HepG2 (cell line): ENCODE measurements around the gene APRT. TPM values are rescaled to one million over a fixed set of nuclear protein-coding genes. Genes with fewer than 3 reads are reported as not detected.
A peak's percentile ranks its signal among the peaks of the same experiment; 100 is the strongest.

Source experiments
- AKAP8 ChIP-seq: sonication (generic); formaldehyde crosslinking; IDR thresholded peaks from 2 replicates; pipeline ENCODE4 v1.5.1; 2020; ENCODE audit warnings: mild to moderate bottlenecking, missing genetic modification reagents
- BCL3 ChIP-seq: sonication (generic); formaldehyde crosslinking; IDR thresholded peaks from 2 replicates; pipeline ENCODE4 v1.5.1; 2020; ENCODE audit warnings: mild to moderate bottlenecking, missing genetic modification reagents, moderate library complexity
- DRAP1 ChIP-seq: IDR thresholded peaks from 2 replicates; pipeline ENCODE4 v1.6.1; 2016; ENCODE audit warnings: missing genetic modification reagents, missing compliant biosample characterization
- ERF ChIP-seq: IDR thresholded peaks from 2 replicates; pipeline ENCODE4 v1.6.1; 2018; ENCODE audit warnings: missing biosample characterization, missing genetic modification reagents
- GABPA ChIP-seq, 2 experiments: IDR thresholded peaks; 2 replicates each; pipeline ENCODE4 v1.6.1; 2011 to 2016; ENCODE audit warnings: low read depth in 2 of 2, low read length in 1 of 2, missing biosample characterization in 1 of 2, missing genetic modification characterization in 1 of 2
- HIC2 ChIP-seq: sonication (generic); formaldehyde crosslinking; IDR thresholded peaks from 2 replicates; pipeline ENCODE4 v1.9.0; 2022; ENCODE audit warnings: low read depth, missing genetic modification reagents
- HNF4G ChIP-seq, 2 experiments: sonication (generic) in 1 of 2; formaldehyde crosslinking in 1 of 2; IDR thresholded peaks; 2 replicates each; pipeline versions ENCODE4 v1.4.0 to v1.6.1; 2011 to 2020; ENCODE audit warnings: borderline replicate concordance in 2 of 2, low read depth in 2 of 2, mild to moderate bottlenecking in 2 of 2, low read length in 1 of 2, missing genetic modification reagents in 1 of 2, moderate library complexity in 1 of 2
- MAFF ChIP-seq: IDR thresholded peaks from 2 replicates; pipeline ENCODE4 v1.6.1; 2011; ENCODE audit warnings: low read depth, low read length, improper control_type of control experiment
- MATR3 ChIP-seq: sonication (generic); formaldehyde crosslinking; IDR thresholded peaks from 2 replicates; pipeline ENCODE4 v1.4.0; 2020; ENCODE audit warnings: missing genetic modification reagents
- NCOR1 ChIP-seq: fragments of 200-600 bp; sonication (generic); IDR thresholded peaks from 2 replicates; pipeline ENCODE4 v1.7.0; 2017; ENCODE audit warnings: antibody characterized with exemption, low read length, borderline replicate concordance
- RFX5 ChIP-seq: IDR thresholded peaks from 2 replicates; pipeline ENCODE4 v1.6.1; 2011; ENCODE audit warnings: low read depth, low read length, improper control_type of control experiment
- RXRB ChIP-seq: IDR thresholded peaks from 2 replicates; pipeline ENCODE4 v1.6.1; 2016; ENCODE audit warnings: borderline replicate concordance, missing genetic modification reagents, missing compliant biosample characterization
- SMAD9 ChIP-seq: sonication (generic); formaldehyde crosslinking; IDR thresholded peaks from 2 replicates; pipeline ENCODE4 v1.5.1; 2020; ENCODE audit warnings: mild to moderate bottlenecking, missing genetic modification reagents
- ZFAT ChIP-seq: sonication (generic); formaldehyde crosslinking; conservative IDR thresholded peaks from 2 replicates; pipeline ENCODE4 v1.8.1; 2023; ENCODE audit warnings: missing genetic modification reagents, inconsistent platforms
- ZFY ChIP-seq: sonication (generic); formaldehyde crosslinking; IDR thresholded peaks from 2 replicates; pipeline ENCODE4 v1.4.0; 2020; ENCODE audit warnings: missing genetic modification reagents
- ZMAT3 ChIP-seq: sonication (generic); formaldehyde crosslinking; conservative IDR thresholded peaks from 2 replicates; pipeline ENCODE4 v1.7.0; 2021; ENCODE audit warnings: missing genetic modification reagents
- ZMYM4 ChIP-seq: sonication (generic); formaldehyde crosslinking; IDR thresholded peaks from 2 replicates; pipeline ENCODE4 v1.8.1; 2023; ENCODE audit warnings: mild to moderate bottlenecking, missing genetic modification reagents
- ZNF263 ChIP-seq: sonication (generic); formaldehyde crosslinking; IDR thresholded peaks from 2 replicates; pipeline ENCODE4 v1.4.0; 2020; ENCODE audit warnings: missing genetic modification reagents
- ZNF337 ChIP-seq: sonication (generic); formaldehyde crosslinking; IDR thresholded peaks from 2 replicates; pipeline ENCODE4 v1.5.1; 2020; ENCODE audit warnings: missing genetic modification reagents, low read depth, mild to moderate bottlenecking, borderline replicate concordance
- ZNF446 ChIP-seq: sonication (generic); formaldehyde crosslinking; IDR thresholded peaks from 2 replicates; pipeline ENCODE4 v1.5.0; 2020; ENCODE audit warnings: mild to moderate bottlenecking, missing genetic modification reagents
- ZNF691 ChIP-seq: sonication (generic); formaldehyde crosslinking; IDR thresholded peaks from 2 replicates; pipeline ENCODE4 v1.4.0; 2020; ENCODE audit warnings: missing genetic modification reagents, low read depth, mild to moderate bottlenecking, borderline replicate concordance
- ZNF720 ChIP-seq: sonication (generic); formaldehyde crosslinking; IDR thresholded peaks from 2 replicates; pipeline ENCODE4 v1.4.0; 2020; ENCODE audit warnings: missing genetic modification reagents
- ZNF740 ChIP-seq: sonication (generic); formaldehyde crosslinking; IDR thresholded peaks from 2 replicates; pipeline ENCODE4 v1.4.0; 2020; ENCODE audit warnings: missing genetic modification reagents
- ZNF749 ChIP-seq: sonication (generic); formaldehyde crosslinking; IDR thresholded peaks from 2 replicates; pipeline ENCODE4 v1.8.0; 2022; ENCODE audit warnings: mild to moderate bottlenecking, missing genetic modification reagents, moderate library complexity, borderline replicate concordance
- polyA plus RNA-seq, 8 experiments: library from polyadenylated mRNA; depleted of rRNA in 3 of 8; stranded (reverse) in 7 of 8; unstranded in 1 of 8; fragments of >200 nt; fragmentation: Illumina TruSeq in 4 of 8; extraction: Trizol in 4 of 8; gene quantifications; 2 replicates each; pipeline versions ENCODE4 v1.2.1 to v1.2.3, GENCODE V29; 2011 to 2016; ENCODE audit warnings: low read depth in 4 of 8, missing spikeins in 1 of 8, mixed read lengths in 1 of 8; ENCODE audit not compliant: insufficient read depth in 1 of 8
- total RNA-seq, 5 experiments: library from RNA; depleted of rRNA; stranded (reverse); fragments of >200 nt; fragmentation: Illumina TruSeq; extraction: Trizol; gene quantifications; 2 replicates each; pipeline ENCODE4 v1.2.3, GENCODE V29; 2016; ENCODE audit warnings: low read depth in 1 of 5

The APRT gene
- total and polyA plus RNA-seq, 2 of the 13 experiments (the other 11 are each of a cell fraction or from before 2014, with no cell fraction given) = 155 to 242 TPM

- TF ChIP-seq ZMYM4 (CRISPR knock-in tag) (peak; percentile 27; the same call in 1 of the 2 replicates), ERF (peak; percentile 92), ZNF691 (peak; percentile 90; the same call in 1 of the 2 replicates), GABPA (IDR thresholded peaks at IDR 0.05; ENCODE audit: low read depth, low read length) (no peak), GABPA (CRISPR knock-in tag; IDR thresholded peaks at IDR 0.05; ENCODE audit: low read depth) (peak; percentile 66), RFX5 (no peak; the same call in 1 of the 2 replicates), AKAP8 (CRISPR knock-in tag) (peak; percentile 98), RXRB (CRISPR knock-in tag) (peak; percentile 60; the same call in 1 of the 2 replicates), ZNF740 (CRISPR knock-in tag) (peak; percentile 13; the same call in 1 of the 2 replicates), ZMAT3 (CRISPR knock-in tag) (peak; percentile 93), HIC2 (CRISPR knock-in tag) (peak; percentile 60; the same call in 1 of the 2 replicates), SMAD9 (0 out of 2 replicates have a peak, but pooled peaks have one; percentile 6), ZNF263 (CRISPR knock-in tag) (0 out of 2 replicates have a peak, but pooled peaks have one; percentile 25), BCL3 (0 out of 2 replicates have a peak, but pooled peaks have one; percentile 93), ZFY (CRISPR knock-in tag) (peak; percentile 92), ZNF720 (0 out of 2 replicates have a peak, but pooled peaks have one; percentile 24), ZNF446 (CRISPR knock-in tag) (peak; percentile 40), NCOR1 (0 out of 2 replicates have a peak, but pooled peaks have one; percentile 9), MAFF (no peak), DRAP1 (CRISPR knock-in tag) (no peak; the same call in 1 of the 2 replicates), HNF4G (IDR thresholded peaks at IDR 0.05; ENCODE audit: borderline replicate concordance, low read depth, low read length) (peak; percentile 18; the same call in 1 of the 2 replicates), HNF4G (CRISPR knock-in tag; IDR thresholded peaks at IDR 0.05; ENCODE audit: borderline replicate concordance, low read depth) (no peak; the same call in 1 of the 2 replicates), ZFAT (CRISPR knock-in tag) (no peak), ZNF337 (CRISPR knock-in tag) (peak; percentile 96; the same call in 1 of the 2 replicates), MATR3 (no peak), ZNF749 (peak; percentile 77)
Measured at GRCh38 chr16:88811769-88812512, at the start of gene APRT (continued).
